ENCODE measurements around the gene MPP7. TPM values are rescaled to one million over a fixed set of nuclear protein-coding genes. Genes with fewer than 3 reads are reported as not detected.

MPP7 gene
- total RNA-seq (2022; extraction: Qiagen RNA extraction), result 0.10 to 0.13 TPM (median 0.10 TPM) in 5 replicates

DNA sequence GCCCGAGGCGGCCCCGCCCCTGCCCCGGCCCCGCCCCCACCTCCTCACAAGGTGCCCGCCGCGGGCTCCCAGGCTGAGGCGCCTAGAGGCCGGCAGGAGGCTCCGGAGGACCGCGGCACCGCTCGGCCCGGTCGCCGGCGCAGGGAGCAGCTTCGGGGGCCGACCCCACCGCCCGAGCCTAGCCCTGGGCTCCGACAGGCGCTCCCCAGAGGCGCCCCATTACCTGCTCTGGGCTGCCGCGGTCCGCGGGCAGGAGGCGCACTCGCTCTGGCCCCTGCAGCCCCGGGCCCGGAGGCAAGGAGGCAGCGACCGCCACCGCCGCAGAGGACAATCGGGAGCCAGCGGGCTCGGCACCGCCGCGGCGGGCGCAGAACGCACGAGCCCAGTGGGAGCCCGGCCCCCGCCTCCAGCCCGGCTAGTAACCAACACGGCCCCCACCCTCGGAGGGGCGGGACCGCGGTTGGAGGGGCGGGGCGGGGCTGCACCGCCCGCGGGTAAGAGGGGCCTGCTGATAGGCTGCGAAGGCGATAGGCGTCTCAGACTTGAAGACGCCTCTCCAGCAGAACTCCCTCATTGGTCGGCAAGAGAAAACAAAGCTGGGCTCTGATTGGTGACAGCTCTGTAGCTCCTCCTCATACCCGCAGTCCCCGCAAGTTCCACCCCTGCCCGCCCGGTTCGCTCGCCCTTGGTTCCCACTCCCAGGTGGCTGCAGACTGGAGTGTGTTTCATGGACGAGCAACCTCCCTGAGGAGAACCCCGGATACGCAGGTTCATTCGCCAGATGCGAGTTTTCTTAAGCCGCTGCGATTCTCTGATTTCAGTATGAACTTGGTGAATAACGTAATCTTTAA, at the start of gene MPP7:
TSS of gene MPP7 (minus strand) at position 427 of the 851 bp plus-strand sequence. CDS start 64,460 bp downstream, outside the sequence.

Other genes starting within 250 kb of the MPP7 start
- gene WAC, start 230.1 kb upstream of the MPP7 start, total RNA-seq (2022; extraction: Qiagen RNA extraction), result 54.8 to 81.8 TPM (median 69.6 TPM) in 5 replicates